ENCODE results near the gene AIF1. TPM values are rescaled to one million over a fixed set of nuclear protein-coding genes. Genes with fewer than 3 reads are reported as not detected.

AIF1 gene
- total RNA-seq, 6 experiments from 2014 or later, result not detected

- Mint-ChIP-seq H3K4me3 (peak overlapping the region; percentile 98), H3K9me3 (no peaks in the 10 kb centered on the region), H3K27me3 (ENCODE audit: insufficient read depth) (peaks cover 3% of the 10 kb centered on the region; the same call in 1 of the 2 replicates), H3K4me1 (ENCODE audit: low read depth) (peaks cover 27% of the 10 kb centered on the region), H3K27ac (no peak overlapping the region), H3K36me3 (ENCODE audit: low read depth) (no peaks in the 10 kb centered on the region)
- DNase-seq, result no peak
- no peak for TF ChIP-seq CTCF (IDR thresholded peaks at IDR 0.05)
These were observed 35.2 kb upstream of the AIF1 start for GRCh38 chr6:31579546-31580437.

- Mint-ChIP-seq H3K4me3 (peak overlapping the region; percentile 98), H3K4me1 (ENCODE audit: low read depth) (peaks cover 22% of the 10 kb centered on the region), H3K9me3 (no peaks in the 10 kb centered on the region), H3K27me3 (ENCODE audit: insufficient read depth) (peaks cover 3% of the 10 kb centered on the region; the same call in 1 of the 2 replicates), H3K27ac (peak overlapping the region; percentile 19; the same call in 1 of the 2 replicates), H3K36me3 (ENCODE audit: low read depth) (no peaks in the 10 kb centered on the region)
- TF ChIP-seq CTCF (IDR thresholded peaks at IDR 0.05), result no peak
- DNase-seq, result no peak
These were observed 34.6 kb upstream of the AIF1 start for GRCh38 chr6:31580438-31580740.

GRCh38 chr6:31580807-31581433 is 34.1 kb upstream of the AIF1 start:
- H3K27ac Mint-ChIP-seq, result peak overlapping the region; percentile 80

GRCh38 chr6:31581434-31582229 is 33.4 kb upstream of the AIF1 start:
- Mint-ChIP-seq H3K4me3 (peak overlapping the region; percentile 98), H3K27me3 (ENCODE audit: insufficient read depth) (no peaks in the 10 kb centered on the region; the same call in 1 of the 2 replicates), H3K4me1 (ENCODE audit: low read depth) (peaks cover 18% of the 10 kb centered on the region), H3K36me3 (ENCODE audit: low read depth) (no peaks in the 10 kb centered on the region), H3K9me3 (no peaks in the 10 kb centered on the region), H3K27ac (peak overlapping the region; percentile 80)
- no peak for DNase-seq
- TF ChIP-seq CTCF (IDR thresholded peaks at IDR 0.05), result no peak

More at GRCh38 chr6:31580807-31581433, 34.1 kb upstream of the AIF1 start:
- H3K27me3 Mint-ChIP-seq (ENCODE audit: insufficient read depth), result peaks cover 3% of the 10 kb centered on the region; the same call in 1 of the 2 replicates
- DNase-seq, result peak; percentile 60
- TF ChIP-seq CTCF (IDR thresholded peaks at IDR 0.05), result peak; percentile 99
- H3K4me1 Mint-ChIP-seq (ENCODE audit: low read depth), result peaks cover 22% of the 10 kb centered on the region
- no peaks in the 10 kb centered on the region for H3K9me3 Mint-ChIP-seq
- peak overlapping the region; percentile 98 for H3K4me3 Mint-ChIP-seq
- no peaks in the 10 kb centered on the region for H3K36me3 Mint-ChIP-seq (ENCODE audit: low read depth)

- H3K27me3 Mint-ChIP-seq (ENCODE audit: insufficient read depth), result no peaks in the 10 kb centered on the region; the same call in 1 of the 2 replicates
- TF ChIP-seq CTCF (IDR thresholded peaks at IDR 0.05), result no peak
- peaks cover 18% of the 10 kb centered on the region for H3K4me1 Mint-ChIP-seq (ENCODE audit: low read depth)
- H3K9me3 Mint-ChIP-seq, result no peaks in the 10 kb centered on the region
- no peaks in the 10 kb centered on the region for H3K36me3 Mint-ChIP-seq (ENCODE audit: low read depth)
- peak within 1 kb of the TSS; percentile 80 for H3K27ac Mint-ChIP-seq
- no peak for DNase-seq
- H3K4me3 Mint-ChIP-seq, result peak within 1 kb of the TSS; percentile 98
These were observed 32.8 kb upstream of the AIF1 start, which contains the start of gene LTB for GRCh38 chr6:31582230-31582643. Gene LTB (minus strand): TSS chr6:31582424. CDS start chr6:31582417, 7 bp downstream.

Measured in HFFc6 (cell line).